Stimulated activated CD4-positive, alpha-beta T cell treated with anti-CD3 and anti-CD28 coated beads, Interleukin-4, amount 100 ng/mL, for 48 hours (primary cell): ENCODE measurements around the gene MFAP5.
"Not testable (repeated sequence)": the region's sequence is repeated elsewhere in the genome, so short reads cannot be mapped to it uniquely, and the experiment has no call there.

ENCODE experiments used
- DNase-seq, 2 donors: peaks; one replicate each; pipeline ENCODE4 v3.0.0-alpha.2; 2020; ENCODE audit warnings: low read depth in 2 of 2

MFAP5 gene

GRCh38 chr12:8629486-8630033 is 33.1 kb downstream of the MFAP5 start:
- no peak for DNase-seq

DNA sequence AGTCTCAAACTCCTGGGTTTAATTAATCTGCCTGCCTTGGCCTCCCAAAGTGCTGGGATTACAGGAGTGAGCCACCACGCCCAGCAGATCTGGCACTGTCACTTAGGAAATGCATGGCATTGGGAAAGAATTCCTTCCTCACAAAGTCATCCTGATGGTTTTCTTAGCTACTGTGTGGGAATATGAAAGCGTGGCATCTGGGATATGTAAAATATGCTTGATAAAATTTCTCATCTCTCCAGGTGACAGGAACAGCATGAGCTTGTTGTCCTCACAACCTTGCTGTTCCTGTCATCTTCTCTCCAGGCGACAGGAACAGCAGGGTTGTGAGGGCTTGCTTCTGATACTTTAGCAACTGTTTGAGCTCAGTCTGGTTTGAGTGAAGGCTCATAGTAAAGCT is 33.9 kb downstream of the MFAP5 start:
- no peak for DNase-seq

GRCh38 chr12:8624750-8625149 is 37.9 kb downstream of the MFAP5 start:
- DNase-seq: not testable (repeated sequence)

- no peak for DNase-seq
Observed at GRCh38 chr12:8622646-8623045, 40.0 kb downstream of the MFAP5 start.

- DNase-seq: no peak
Observed at GRCh38 chr12:8615206-8615605, 47.4 kb downstream of the MFAP5 start.

DNA sequence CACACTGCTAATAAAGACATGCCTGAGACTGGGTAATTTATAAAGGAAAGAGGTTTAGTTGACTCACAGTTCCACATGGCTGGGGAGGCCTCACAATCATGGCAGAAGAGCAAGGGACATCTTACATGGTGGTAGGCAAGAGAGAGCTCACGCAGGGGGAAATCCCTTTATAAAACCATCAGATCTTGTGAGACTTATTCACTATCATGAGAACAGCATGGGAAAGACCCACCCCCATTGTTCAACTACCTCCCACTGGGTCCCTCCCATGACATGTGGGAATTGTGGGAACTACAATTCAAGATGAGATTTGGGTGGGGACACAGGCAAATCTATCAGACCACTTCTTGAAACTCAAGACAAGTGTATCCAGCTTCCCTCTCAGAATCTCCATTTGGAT is 48.7 kb downstream of the MFAP5 start:
- not testable (repeated sequence) for DNase-seq

- DNase-seq: no peak
Observed at GRCh38 chr12:8612629-8613028, 50.0 kb downstream of the MFAP5 start, which contains the start of gene AICDA. TSS of gene AICDA (minus strand) at chr12:8612859. CDS start at chr12:8612767, 92 bp downstream.

DNA sequence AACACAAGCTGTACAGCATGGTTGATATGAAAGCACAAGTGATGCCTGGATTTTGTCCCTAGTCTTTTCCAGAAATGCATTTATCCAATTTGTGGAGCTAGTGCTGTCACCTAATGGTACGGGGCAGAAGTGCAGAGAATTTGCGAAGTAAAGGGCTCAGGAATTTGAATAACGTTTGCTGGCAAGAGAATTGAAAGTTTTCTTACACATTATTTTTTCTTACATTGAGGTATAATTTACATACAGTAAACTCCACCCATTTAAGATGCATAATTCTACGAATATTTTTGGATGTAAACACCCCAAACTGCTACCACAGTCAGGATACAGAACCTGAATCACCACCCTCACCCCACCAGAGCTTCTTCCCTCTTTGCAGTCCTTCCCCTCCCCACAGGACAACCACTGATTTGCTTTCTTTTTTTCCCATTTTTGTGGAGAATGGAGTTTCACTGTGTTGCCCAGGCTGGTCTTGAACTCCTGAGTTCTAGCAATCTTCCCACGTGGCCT is 53.5 kb downstream of the MFAP5 start:
- DNase-seq: no peak

DNA sequence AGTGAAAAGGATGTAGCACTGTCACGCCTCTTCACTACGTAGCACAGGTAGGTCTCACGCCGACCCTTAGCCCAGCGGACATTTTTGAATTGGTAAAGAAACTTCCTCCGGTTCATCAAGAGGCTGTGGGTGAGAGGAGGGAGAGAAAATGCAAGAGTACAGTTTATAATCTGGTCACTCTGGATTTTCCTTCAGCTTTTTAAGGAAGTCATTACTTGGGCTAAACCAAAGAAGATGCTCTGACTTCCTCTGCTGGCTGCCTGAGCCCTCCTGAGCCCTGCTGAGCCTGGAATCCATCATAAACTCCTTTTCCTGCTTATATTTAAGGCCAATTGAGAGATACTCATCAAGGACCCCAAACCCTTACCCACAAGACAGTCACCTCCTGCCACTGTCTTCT is 55.7 kb downstream of the MFAP5 start:
- DNase-seq: no peak

- DNase-seq: no peak
Observed at GRCh38 chr12:8605057-8605456, 57.6 kb downstream of the MFAP5 start.

DNA sequence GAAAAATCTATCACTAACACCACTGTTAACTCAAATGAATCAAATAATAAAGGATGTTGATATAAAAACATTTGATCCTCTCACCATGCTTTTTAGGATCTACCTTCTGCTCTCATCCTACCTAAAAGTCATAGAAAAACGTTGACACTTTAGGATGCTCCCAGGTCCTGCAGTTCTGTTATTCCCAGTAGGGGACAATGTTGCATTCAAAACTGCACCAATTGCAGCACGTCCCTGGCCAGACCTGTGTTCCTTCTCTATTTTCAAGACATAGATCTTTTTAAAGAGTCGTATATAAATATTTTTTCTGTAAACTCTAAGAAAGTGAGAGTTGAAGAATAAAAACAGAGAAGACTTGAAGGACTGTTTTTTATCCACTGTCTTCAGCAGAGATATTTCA is 58.8 kb downstream of the MFAP5 start:
- no peak for DNase-seq

GRCh38 chr12:8603286-8603685 is 59.3 kb downstream of the MFAP5 start:
- no peak for DNase-seq

DNA sequence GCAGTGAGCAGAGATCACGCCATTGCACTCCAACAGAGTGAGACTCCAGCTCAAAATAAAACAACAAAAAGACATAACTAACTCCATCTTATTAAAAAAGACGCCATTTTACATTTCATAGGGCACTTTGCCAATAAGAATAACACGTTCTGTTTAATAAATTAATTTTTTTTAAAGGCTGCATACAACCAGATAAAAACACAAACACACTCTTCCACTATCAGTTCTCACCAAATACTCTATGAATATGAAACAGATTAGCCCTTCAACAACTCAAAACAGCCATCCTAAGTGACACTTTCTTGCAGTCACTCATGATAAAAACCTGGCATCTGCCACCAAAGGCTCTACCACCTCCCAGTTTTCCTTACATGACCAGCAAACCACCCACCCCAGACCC is 66.1 kb downstream of the MFAP5 start:
- DNase-seq: no peak
